Measurements from ENCODE around the gene CTBP2.

DNA sequence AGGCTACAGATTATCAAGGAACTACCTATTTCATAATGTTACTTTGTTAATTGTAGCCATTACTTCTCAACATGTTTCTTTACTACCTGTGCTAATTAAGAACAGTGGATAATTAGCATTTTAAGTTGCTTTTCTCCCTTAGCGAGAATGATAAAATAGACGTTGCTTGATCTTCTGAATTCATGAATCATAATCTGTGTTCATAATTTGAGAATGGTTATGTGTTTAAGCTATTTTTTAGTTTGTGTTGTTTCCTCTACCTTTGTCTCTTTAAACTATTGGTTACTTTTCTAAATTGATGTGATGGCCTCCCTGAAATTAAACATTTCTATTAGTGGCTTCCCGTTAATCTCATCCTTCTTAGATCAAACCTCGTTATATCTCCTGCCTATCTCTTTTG lies 218.5 kb downstream of the CTBP2 start, which contains the start of gene ZRANB1:
- TF ChIP-seq POLR2A (IDR thresholded peaks at IDR 0.05) (no peak), CTCF (IDR thresholded peaks at IDR 0.05) (no peak)

All from thyroid gland (tissue), 4 donors.